NCI-H345 (cell line): Measurements from ENCODE around the gene EPHX1.
A peak's percentile ranks its signal among the peaks of the same experiment; 100 is the strongest.
"Not testable (repeated sequence)": the region's sequence is repeated elsewhere in the genome, so short reads cannot be mapped to it uniquely, and the experiment has no call there.

ENCODE experiments used
- DNase-seq: peaks from one replicate; lab custom pipeline; 2025; lab: John Stamatoyannopoulos, UW

Gene EPHX1

GRCh38 chr1:225809842-225810578, at the start of gene EPHX1:
TSS of gene EPHX1 (plus strand) at chr1:225810124. CDS start at chr1:225828730, 18,606 bp downstream.
- DNase-seq, result peak; percentile 88

GRCh38 chr1:225760531-225760930, 49.4 kb upstream of the EPHX1 start:
- no peak for DNase-seq

- not testable (repeated sequence) for DNase-seq
Observed at GRCh38 chr1:225761395-225761794, 48.5 kb upstream of the EPHX1 start.

- peak; percentile 49 for DNase-seq
Observed at GRCh38 chr1:225762002-225762441, 47.9 kb upstream of the EPHX1 start.

DNA sequence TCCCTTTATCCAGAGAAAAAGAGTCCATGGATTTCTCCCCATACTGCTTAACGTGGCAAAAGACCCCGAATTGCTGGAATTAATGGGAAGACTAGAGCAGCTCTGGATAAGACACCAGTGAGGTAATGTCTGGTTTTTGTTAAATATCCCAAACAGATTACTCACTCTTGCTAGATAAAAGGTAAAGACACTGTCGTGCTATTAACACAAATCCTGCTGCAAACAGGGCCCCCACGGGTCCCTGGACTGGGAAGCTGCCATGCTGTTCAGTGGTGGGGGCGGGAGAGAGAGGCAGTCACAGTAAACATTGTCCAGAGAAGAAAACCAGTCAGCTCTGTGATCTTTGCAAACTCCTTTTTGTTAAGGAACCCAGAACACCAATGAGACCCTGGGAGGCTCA, 47.5 kb upstream of the EPHX1 start:
- DNase-seq, result no peak

- no peak for DNase-seq
Observed at GRCh38 chr1:225763716-225764548, 46.0 kb upstream of the EPHX1 start.

GRCh38 chr1:225765982-225766674, 43.8 kb upstream of the EPHX1 start:
- no peak for DNase-seq

- DNase-seq, result no peak
Observed at GRCh38 chr1:225766967-225767633, 42.8 kb upstream of the EPHX1 start.

DNA sequence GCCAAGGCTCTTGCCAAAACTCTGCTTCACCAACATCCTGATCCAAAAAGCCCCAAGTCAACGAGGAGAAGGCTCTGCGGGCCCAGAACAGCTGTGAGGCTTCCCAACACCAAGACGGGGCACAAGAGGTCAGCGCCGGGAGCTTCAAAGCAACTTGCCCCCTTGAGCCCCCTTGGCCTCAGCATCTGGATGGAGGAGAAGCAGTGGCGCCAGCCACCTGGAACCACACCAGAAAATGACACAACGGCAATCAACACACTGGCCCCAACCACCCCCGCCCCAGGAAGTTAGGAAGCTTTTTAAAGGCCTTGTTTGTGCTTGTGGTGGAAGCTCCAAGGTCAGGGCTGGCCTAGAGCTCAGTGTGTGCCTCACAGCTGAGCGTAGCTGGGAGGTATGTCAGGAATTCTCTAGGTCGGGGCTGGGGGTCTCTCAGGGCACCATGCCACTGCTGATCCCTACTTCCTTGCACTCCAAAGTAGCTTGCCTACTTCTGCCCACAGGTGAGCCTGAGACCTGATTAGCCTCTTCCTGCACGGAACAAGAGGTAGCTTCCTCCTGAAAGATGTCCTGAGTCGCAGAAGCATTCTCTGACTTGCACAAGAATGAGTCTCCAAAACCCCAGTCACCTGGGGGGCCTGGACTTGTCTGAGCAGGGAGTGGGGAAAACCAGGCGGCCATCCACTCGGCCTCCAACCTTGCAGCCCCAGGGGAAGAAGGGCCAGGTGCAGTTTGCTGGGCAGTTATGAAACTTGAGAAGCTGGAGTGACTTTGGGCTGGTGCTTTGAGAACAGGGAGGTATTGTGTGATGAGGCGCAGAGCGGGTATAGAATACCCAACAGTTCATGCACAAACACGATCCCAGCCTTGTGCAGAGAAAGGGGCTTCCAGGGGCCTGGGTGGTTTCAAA, 42.0 kb upstream of the EPHX1 start:
- DNase-seq, result no peak

GRCh38 chr1:225768662-225769426, 41.1 kb upstream of the EPHX1 start:
- no peak for DNase-seq

- no peak for DNase-seq
Observed at GRCh38 chr1:225769687-225770086, 40.2 kb upstream of the EPHX1 start.

DNA sequence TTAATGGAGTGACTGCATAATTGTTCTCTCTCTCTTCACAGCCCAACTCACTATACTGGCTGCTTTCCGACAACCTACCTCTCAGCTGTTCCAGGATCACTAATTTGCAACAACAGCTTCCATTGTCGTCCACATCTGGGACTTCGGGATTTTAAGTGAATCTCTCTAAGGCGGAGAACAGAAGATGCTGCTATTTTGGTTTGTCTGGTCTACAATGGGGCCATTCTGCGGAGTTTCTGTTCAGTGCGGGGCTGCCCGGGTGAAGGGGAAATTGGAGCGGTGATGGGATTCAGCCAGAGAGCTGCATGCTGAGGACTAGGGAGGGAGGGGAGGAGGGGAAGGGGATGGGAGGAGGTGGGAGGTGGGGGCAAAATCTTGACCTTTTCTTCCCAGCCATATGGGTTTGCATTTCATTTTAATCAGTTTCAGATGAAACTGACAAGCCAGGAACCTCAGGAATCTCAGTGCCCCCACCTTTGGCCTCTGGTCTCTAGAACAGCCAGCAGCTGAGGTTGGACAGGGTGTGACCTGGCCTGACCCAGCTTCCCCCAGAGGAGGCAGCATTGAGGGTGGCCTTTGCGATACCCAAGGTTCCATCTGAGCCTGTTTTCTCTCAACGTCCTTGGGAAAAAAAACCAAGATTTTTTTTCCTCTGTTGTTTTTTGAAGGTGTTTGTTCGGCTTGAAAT, 39.2 kb upstream of the EPHX1 start:
- no peak for DNase-seq

GRCh38 chr1:225771661-225772322, 38.1 kb upstream of the EPHX1 start:
- no peak for DNase-seq

GRCh38 chr1:225772323-225772768, 37.6 kb upstream of the EPHX1 start:
- DNase-seq, result peak; percentile 81

DNA sequence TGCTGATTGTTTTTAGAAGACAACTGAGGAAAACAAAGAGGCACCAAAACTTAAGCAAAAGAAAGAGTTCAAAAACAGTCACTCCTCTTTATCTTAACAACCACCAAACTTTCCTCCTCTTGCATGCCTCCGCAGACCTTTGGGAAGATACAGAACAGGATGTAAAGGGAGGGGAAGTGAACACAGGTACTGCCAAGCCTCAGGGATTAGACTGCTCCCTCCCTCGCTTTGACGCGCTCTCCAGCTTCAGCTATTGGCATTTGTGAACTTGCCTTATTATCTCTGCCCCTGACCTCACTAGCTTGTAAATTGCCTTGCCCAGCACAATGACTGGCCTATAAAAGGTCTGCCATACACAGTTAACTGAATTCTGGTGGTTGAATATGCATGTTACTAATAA, 37.1 kb upstream of the EPHX1 start:
- DNase-seq, result no peak

DNA sequence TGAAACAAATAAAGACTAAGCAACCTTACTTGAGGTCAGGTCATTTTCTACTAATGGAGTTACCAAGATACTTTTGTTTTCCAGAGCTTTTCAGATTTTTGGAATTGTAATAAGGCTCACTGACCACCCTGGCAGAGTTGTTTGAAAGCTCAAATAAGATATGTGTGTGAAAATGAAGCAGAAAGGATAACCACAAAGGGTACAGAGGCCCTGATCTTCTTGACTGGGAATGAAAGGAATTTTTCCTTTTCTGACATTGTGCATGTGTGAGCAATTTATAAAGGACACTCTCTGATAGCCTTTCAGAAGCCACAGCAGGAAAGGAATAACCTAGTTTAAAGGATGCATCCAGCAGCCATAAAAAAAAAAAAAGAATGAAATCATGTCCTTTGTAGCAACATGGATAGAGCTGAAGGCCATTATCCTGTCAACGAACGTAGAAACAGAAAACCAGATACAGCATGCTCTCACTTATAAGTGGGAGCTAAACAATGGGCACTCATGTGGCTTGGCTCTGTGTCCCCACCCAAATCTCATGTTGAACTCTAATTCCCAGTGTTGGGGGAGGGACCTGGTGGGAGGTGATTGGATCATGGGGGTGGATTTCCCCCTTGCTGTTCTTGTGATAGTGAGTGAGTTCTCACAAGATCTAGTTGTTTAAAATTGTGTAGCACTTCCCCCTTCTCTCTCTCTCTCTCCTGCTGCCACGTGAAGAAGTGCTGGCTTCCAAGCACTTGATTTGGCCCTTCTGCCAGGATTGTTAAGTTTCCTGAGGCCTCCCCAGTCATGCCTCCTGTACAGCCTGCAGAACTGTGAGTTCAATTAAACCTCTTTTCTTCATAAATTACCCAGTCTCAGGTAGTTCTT, 35.4 kb upstream of the EPHX1 start:
- no peak for DNase-seq

GRCh38 chr1:225776294-225776693, 33.6 kb upstream of the EPHX1 start:
- no peak for DNase-seq

DNA sequence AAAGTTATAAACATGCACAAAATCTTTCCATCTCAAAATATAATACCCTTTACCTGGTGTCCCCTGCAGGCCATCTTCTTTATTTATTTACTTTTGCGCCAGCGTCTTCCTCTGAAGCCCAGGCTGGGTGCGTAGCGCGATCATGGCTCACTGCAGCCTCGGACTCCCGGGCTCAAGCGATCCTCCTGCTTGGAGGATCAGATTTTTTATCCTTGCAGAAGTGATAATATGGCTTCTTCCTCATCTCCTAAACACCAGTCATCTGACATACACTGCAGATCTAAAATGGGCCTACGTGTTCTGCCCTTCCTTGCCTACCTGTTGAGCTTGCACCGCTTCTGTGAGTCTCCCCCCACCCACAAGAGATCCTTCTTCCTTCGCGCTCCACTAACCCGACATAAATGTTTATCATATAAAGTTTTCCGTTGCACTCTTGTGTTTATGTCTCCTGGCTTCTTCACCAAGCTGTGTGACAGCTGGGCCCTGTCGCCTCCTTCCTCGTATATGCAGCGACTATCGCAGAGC, 32.8 kb upstream of the EPHX1 start:
- DNase-seq, result no peak
